ENCODE results near the gene TOMM20. TPM values are rescaled to one million over a fixed set of nuclear protein-coding genes. Genes with fewer than 3 reads are reported as not detected.
A peak's percentile ranks its signal among the peaks of the same experiment; 100 is the strongest.

TOMM20 gene
- total and polyA plus RNA-seq, 9 of the 15 experiments (the other 6 are each of a cell fraction or from before 2014, with no cell fraction given): 70.6 to 334 (median 159) TPM

GRCh38 chr1:235149824-235150223 is 21.2 kb upstream of the TOMM20 start:
- DNase-seq (ENCODE audit: extremely low read depth in 1 of 4, low spot score in 3 of 4): no peak
- H3K9me1 ChIP-seq (ENCODE audit: control insufficient read depth, insufficient read depth, low read length): no peaks in the 10 kb centered on the region
- TF ChIP-seq NCOA6 (IDR thresholded peaks at IDR 0.05): no peak
- TF ChIP-seq, protein P1, sequence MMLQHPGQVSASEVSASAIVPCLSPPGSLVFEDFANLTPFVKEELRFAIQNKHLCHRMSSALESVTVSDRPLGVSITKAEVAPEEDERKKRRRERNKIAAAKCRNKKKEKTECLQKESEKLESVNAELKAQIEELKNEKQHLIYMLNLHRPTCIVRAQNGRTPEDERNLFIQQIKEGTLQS (IDR thresholded peaks at IDR 0.05): peak; percentile 60
- TF ChIP-seq, protein P1 (CRISPR knock-in tag; conservative IDR thresholded peaks at IDR 0.05): no peak
- peaks cover 6% of the 10 kb centered on the region; the same call in 1 of the 3 replicates for H3K79me2 ChIP-seq (ENCODE audit: control insufficient read depth, insufficient read depth, low read length)
- no peak for FAIRE-seq
- H3K4me2 ChIP-seq (ENCODE audit: insufficient read depth, low read length): no peak overlapping the region
- intact Hi-C loops (cut with micrococcal nuclease): no loop called here
- no peak overlapping the region for H3K9ac ChIP-seq (ENCODE audit: insufficient read depth in 1 of 2, low read depth in 2 of 2, low read length in 2 of 2)
- no peaks in the 10 kb centered on the region for H3K4me1 ChIP-seq (replicated peaks in 1 of 2; ENCODE audit: control insufficient read depth in 2 of 2, insufficient read depth in 2 of 2, low read length in 2 of 2)
- 94% methylated on average over 9 of the region's 9 CpGs for WGBS (ENCODE audit: insufficient coverage, low coverage, missing lambda C conversion rate)
- H3K27me3 ChIP-seq (ENCODE audit: control insufficient read depth in 2 of 2, insufficient read depth in 2 of 2, low read length in 2 of 2): no peaks in the 10 kb centered on the region
- peaks cover 92% of the 10 kb centered on the region for H3K36me3 ChIP-seq (ENCODE audit: control insufficient read depth, insufficient read depth, low read length)
- POLR2A ChIA-PET: interaction anchor here (0.6 to 1.2 kb wide), 5 partner anchors 8 to 255 kb away, joined by 3 to 4 read pairs (median 3); partner anchors contain the start of gene RBM34
- no peak overlapping the region for H3K4me3 ChIP-seq
- H2AFZ ChIP-seq (ENCODE audit: low read depth, low read length): no peak overlapping the region
- in situ Hi-C loops (cut with MboI): no loop called here
- CTCF ChIA-PET (ENCODE audit: low intra/inter-chr PET ratio): no interaction called here
- no peak overlapping the region for H3K27ac ChIP-seq (ENCODE audit: extremely low read depth, low read depth, low read length)
- ATAC-seq: no peak
- H3K9me3 ChIP-seq (replicated peaks; ENCODE audit: control insufficient read depth, insufficient read depth, low read depth, low read length): no peaks in the 10 kb centered on the region
- no TSS peak for BruUV-seq (replicated peaks)
- no peaks in the 10 kb centered on the region; the same call in 1 of the 2 replicates for H4K20me1 ChIP-seq (replicated peaks; ENCODE audit: control insufficient read depth, insufficient read depth, low read length)

- no peaks in the 10 kb centered on the region for H3K4me1 ChIP-seq (replicated peaks in 1 of 2; ENCODE audit: control insufficient read depth in 2 of 2, insufficient read depth in 2 of 2, low read length in 2 of 2)
- H3K9me3 ChIP-seq (replicated peaks; ENCODE audit: control insufficient read depth, insufficient read depth, low read depth, low read length): 0 out of 2 replicates have a peak, but pooled peaks cover 2% of the 10 kb centered on the region
- H3K9ac ChIP-seq (ENCODE audit: insufficient read depth in 1 of 2, low read depth in 2 of 2, low read length in 2 of 2): no peak overlapping the region
- POLR2A ChIA-PET: interaction anchor here (0.7 to 2.5 kb wide), 2 partner anchors 11 to 1739 kb away, joined by 3 to 7 read pairs; no protein-coding TSS in a partner anchor
- no peak overlapping the region for H3K4me2 ChIP-seq (ENCODE audit: insufficient read depth, low read length)
- no peaks in the 10 kb centered on the region; the same call in 1 of the 2 replicates for H4K20me1 ChIP-seq (replicated peaks; ENCODE audit: control insufficient read depth, insufficient read depth, low read length)
- no peak overlapping the region for H3K27ac ChIP-seq (ENCODE audit: extremely low read depth, low read depth, low read length)
- CTCF ChIA-PET (ENCODE audit: low intra/inter-chr PET ratio): no interaction called here
- no peaks in the 10 kb centered on the region for H3K27me3 ChIP-seq (ENCODE audit: control insufficient read depth in 2 of 2, insufficient read depth in 2 of 2, low read length in 2 of 2)
- H3K36me3 ChIP-seq (ENCODE audit: control insufficient read depth, insufficient read depth, low read length): peaks cover 94% of the 10 kb centered on the region
- H3K4me3 ChIP-seq: no peak overlapping the region
- no TSS peak for BruUV-seq (replicated peaks)
- H2AFZ ChIP-seq (ENCODE audit: low read depth, low read length): no peak overlapping the region
- H3K79me2 ChIP-seq (ENCODE audit: control insufficient read depth, insufficient read depth, low read length): peaks cover 15% of the 10 kb centered on the region; the same call in 2 of the 3 replicates
- intact Hi-C loops (cut with micrococcal nuclease): no loop called here
- no peak for ATAC-seq
- in situ Hi-C loops (cut with MboI): no loop called here
- no peak for FAIRE-seq
- H3K9me1 ChIP-seq (ENCODE audit: control insufficient read depth, insufficient read depth, low read length): no peaks in the 10 kb centered on the region
- no peak for DNase-seq (ENCODE audit: extremely low read depth in 1 of 4, low spot score in 3 of 4)
- 98% methylated on average over 4 of the region's 4 CpGs for WGBS (ENCODE audit: insufficient coverage, low coverage, missing lambda C conversion rate)
- TF ChIP-seq SMARCA4 (IDR thresholded peaks at IDR 0.05) (no peak), CTCFL (IDR thresholded peaks at IDR 0.05; ENCODE audit: borderline replicate concordance, insufficient read depth, low read depth, low read length, poor library complexity, severe bottlenecking) (no peak), ELF2 (CRISPR knock-in tag; IDR thresholded peaks at IDR 0.05) (no peak), CTCF (IDR thresholded peaks at IDR 0.05 in 2 of 3, conservative IDR thresholded peaks at IDR 0.05 in 1 of 3; ENCODE audit: insufficient read depth in 2 of 3, low read depth in 1 of 3, low read length in 3 of 3) (no peak), HDGF (IDR thresholded peaks at IDR 0.05) (no peak), JUN (IDR thresholded peaks at IDR 0.05; ENCODE audit: borderline replicate concordance, low read depth, low read length) (no peak), JUN (CRISPR knock-in tag; IDR thresholded peaks at IDR 0.05; ENCODE audit: borderline replicate concordance) (no peak), NR2C1 (IDR thresholded peaks at IDR 0.05) (no peak), NR2C1 (tag; IDR thresholded peaks at IDR 0.05) (no peak), CBFA2T3 (IDR thresholded peaks at IDR 0.05) (no peak)
Observed at GRCh38 chr1:235147269-235147668, 18.6 kb upstream of the TOMM20 start.
